ENCODE results near the gene AUTS2. TPM values are rescaled to one million over a fixed set of nuclear protein-coding genes. Genes with fewer than 3 reads are reported as not detected.

AUTS2 gene
- total and polyA plus RNA-seq, 2 of the 8 experiments (the other 6 are each of a cell fraction or from before 2014, with no cell fraction given) = 25.9 to 101 TPM

- TF ChIP-seq, protein P1, sequence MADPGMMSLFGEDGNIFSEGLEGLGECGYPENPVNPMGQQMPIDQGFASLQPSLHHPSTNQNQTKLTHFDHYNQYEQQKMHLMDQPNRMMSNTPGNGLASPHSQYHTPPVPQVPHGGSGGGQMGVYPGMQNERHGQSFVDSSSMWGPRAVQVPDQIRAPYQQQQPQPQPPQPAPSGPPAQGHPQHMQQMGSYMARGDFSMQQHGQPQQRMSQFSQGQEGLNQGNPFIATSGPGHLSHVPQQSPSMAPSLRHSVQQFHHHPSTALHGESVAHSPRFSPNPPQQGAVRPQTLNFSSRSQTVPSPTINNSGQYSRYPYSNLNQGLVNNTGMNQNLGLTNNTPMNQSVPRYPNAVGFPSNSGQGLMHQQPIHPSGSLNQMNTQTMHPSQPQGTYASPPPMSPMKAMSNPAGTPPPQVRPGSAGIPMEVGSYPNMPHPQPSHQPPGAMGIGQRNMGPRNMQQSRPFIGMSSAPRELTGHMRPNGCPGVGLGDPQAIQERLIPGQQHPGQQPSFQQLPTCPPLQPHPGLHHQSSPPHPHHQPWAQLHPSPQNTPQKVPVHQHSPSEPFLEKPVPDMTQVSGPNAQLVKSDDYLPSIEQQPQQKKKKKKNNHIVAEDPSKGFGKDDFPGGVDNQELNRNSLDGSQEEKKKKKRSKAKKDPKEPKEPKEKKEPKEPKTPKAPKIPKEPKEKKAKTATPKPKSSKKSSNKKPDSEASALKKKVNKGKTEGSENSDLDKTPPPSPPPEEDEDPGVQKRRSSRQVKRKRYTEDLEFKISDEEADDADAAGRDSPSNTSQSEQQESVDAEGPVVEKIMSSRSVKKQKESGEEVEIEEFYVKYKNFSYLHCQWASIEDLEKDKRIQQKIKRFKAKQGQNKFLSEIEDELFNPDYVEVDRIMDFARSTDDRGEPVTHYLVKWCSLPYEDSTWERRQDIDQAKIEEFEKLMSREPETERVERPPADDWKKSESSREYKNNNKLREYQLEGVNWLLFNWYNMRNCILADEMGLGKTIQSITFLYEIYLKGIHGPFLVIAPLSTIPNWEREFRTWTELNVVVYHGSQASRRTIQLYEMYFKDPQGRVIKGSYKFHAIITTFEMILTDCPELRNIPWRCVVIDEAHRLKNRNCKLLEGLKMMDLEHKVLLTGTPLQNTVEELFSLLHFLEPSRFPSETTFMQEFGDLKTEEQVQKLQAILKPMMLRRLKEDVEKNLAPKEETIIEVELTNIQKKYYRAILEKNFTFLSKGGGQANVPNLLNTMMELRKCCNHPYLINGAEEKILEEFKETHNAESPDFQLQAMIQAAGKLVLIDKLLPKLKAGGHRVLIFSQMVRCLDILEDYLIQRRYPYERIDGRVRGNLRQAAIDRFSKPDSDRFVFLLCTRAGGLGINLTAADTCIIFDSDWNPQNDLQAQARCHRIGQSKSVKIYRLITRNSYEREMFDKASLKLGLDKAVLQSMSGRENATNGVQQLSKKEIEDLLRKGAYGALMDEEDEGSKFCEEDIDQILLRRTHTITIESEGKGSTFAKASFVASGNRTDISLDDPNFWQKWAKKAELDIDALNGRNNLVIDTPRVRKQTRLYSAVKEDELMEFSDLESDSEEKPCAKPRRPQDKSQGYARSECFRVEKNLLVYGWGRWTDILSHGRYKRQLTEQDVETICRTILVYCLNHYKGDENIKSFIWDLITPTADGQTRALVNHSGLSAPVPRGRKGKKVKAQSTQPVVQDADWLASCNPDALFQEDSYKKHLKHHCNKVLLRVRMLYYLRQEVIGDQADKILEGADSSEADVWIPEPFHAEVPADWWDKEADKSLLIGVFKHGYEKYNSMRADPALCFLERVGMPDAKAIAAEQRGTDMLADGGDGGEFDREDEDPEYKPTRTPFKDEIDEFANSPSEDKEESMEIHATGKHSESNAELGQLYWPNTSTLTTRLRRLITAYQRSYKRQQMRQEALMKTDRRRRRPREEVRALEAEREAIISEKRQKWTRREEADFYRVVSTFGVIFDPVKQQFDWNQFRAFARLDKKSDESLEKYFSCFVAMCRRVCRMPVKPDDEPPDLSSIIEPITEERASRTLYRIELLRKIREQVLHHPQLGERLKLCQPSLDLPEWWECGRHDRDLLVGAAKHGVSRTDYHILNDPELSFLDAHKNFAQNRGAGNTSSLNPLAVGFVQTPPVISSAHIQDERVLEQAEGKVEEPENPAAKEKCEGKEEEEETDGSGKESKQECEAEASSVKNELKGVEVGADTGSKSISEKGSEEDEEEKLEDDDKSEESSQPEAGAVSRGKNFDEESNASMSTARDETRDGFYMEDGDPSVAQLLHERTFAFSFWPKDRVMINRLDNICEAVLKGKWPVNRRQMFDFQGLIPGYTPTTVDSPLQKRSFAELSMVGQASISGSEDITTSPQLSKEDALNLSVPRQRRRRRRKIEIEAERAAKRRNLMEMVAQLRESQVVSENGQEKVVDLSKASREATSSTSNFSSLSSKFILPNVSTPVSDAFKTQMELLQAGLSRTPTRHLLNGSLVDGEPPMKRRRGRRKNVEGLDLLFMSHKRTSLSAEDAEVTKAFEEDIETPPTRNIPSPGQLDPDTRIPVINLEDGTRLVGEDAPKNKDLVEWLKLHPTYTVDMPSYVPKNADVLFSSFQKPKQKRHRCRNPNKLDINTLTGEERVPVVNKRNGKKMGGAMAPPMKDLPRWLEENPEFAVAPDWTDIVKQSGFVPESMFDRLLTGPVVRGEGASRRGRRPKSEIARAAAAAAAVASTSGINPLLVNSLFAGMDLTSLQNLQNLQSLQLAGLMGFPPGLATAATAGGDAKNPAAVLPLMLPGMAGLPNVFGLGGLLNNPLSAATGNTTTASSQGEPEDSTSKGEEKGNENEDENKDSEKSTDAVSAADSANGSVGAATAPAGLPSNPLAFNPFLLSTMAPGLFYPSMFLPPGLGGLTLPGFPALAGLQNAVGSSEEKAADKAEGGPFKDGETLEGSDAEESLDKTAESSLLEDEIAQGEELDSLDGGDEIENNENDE (IDR thresholded peaks at IDR 0.05; ENCODE audit: insufficient replicate concordance, low read length) = no peak
- TF ChIP-seq SAP30 (IDR thresholded peaks at IDR 0.05; ENCODE audit: insufficient read depth, insufficient replicate concordance, low read length) (no peak), SP4 (IDR thresholded peaks at IDR 0.05; ENCODE audit: low read length) (no peak), POLR2A (IDR thresholded peaks at IDR 0.05; ENCODE audit: control extremely low read depth in 1 of 2, low read depth in 2 of 2, low read length in 2 of 2) (no peak), CTBP2 (IDR thresholded peaks at IDR 0.05; ENCODE audit: borderline replicate concordance, insufficient read depth, insufficient read length, low read length) (no peak), SUZ12 (IDR thresholded peaks at IDR 0.05; ENCODE audit: low read length) (no peak), POU5F1 (IDR thresholded peaks at IDR 0.05; ENCODE audit: low read depth, low read length) (no peak), EGR1 (IDR thresholded peaks at IDR 0.05; ENCODE audit: borderline replicate concordance, low read depth, low read length) (no peak), GTF2F1 (IDR thresholded peaks at IDR 0.05; ENCODE audit: borderline replicate concordance, low read depth, low read length) (no peak)
These were observed 63.1 kb downstream of the AUTS2 start (continued) for GRCh38 chr7:69661342-69661741.
